GM18868 (cell line): ENCODE results near the gene SVIL.
"Not testable (repeated sequence)": the region's sequence is repeated elsewhere in the genome, so short reads cannot be mapped to it uniquely, and the experiment has no call there.

ENCODE experiments used
- ATAC-seq: cut with Tn5 transposase; IDR thresholded peaks from one replicate; pipeline ENCODE4 v1.9.1; 2021; ENCODE audit warnings: mild to moderate bottlenecking, moderate library complexity; ENCODE audit not compliant: unreplicated experiment

The SVIL gene

GRCh38 chr10:29522918-29523317, 111.9 kb downstream of the SVIL start:
- no peak for ATAC-seq

- ATAC-seq: no peak
Observed at GRCh38 chr10:29522061-29522855, 112.5 kb downstream of the SVIL start.

GRCh38 chr10:29519659-29520058, 115.1 kb downstream of the SVIL start:
- ATAC-seq: no peak

GRCh38 chr10:29517352-29517923, 117.3 kb downstream of the SVIL start:
- no peak for ATAC-seq

GRCh38 chr10:29516309-29516932, 118.3 kb downstream of the SVIL start:
- not testable (repeated sequence) for ATAC-seq

GRCh38 chr10:29515879-29516278, 118.9 kb downstream of the SVIL start:
- not testable (repeated sequence) for ATAC-seq

GRCh38 chr10:29515104-29515503, 119.7 kb downstream of the SVIL start:
- not testable (repeated sequence) for ATAC-seq

- ATAC-seq: no peak
Observed at GRCh38 chr10:29514306-29514705, 120.5 kb downstream of the SVIL start.

GRCh38 chr10:29512425-29512974, 122.3 kb downstream of the SVIL start:
- no peak for ATAC-seq

- not testable (repeated sequence) for ATAC-seq
Observed at GRCh38 chr10:29511806-29512205, 123.0 kb downstream of the SVIL start.

GRCh38 chr10:29510483-29511157, 124.2 kb downstream of the SVIL start:
- not testable (repeated sequence) for ATAC-seq

GRCh38 chr10:29508554-29509244, 126.1 kb downstream of the SVIL start:
- ATAC-seq: peak; percentile 53

GRCh38 chr10:29507750-29508149, 127.0 kb downstream of the SVIL start:
- not testable (repeated sequence) for ATAC-seq

- ATAC-seq: peak; percentile 72
Observed at GRCh38 chr10:29506324-29506921, 128.3 kb downstream of the SVIL start.

GRCh38 chr10:29502351-29502750, 132.4 kb downstream of the SVIL start:
- ATAC-seq: no peak

- ATAC-seq: no peak
Observed at GRCh38 chr10:29501692-29502091, 133.1 kb downstream of the SVIL start.

GRCh38 chr10:29499993-29500537, 134.7 kb downstream of the SVIL start:
- no peak for ATAC-seq

- peak; percentile 92 for ATAC-seq
Observed at GRCh38 chr10:29496341-29497162, 138.2 kb downstream of the SVIL start.

- no peak for ATAC-seq
Observed at GRCh38 chr10:29495366-29495765, 139.4 kb downstream of the SVIL start.
